Kidney epithelial cell (primary cell): ENCODE results near the gene UNC5C. TPM values are rescaled to one million over a fixed set of nuclear protein-coding genes. Genes with fewer than 3 reads are reported as not detected.

Experiments
- DNase-seq: peaks from one replicate; pipeline ENCODE4 v3.0.0-alpha.2; 2010; ENCODE audit warnings: low read depth
- H3K27me3 ChIP-seq: 2 replicates; pipeline ENCODE4 v1.6.0; 2011; ENCODE audit warnings: low read length; ENCODE audit not compliant: control insufficient read depth, insufficient read depth
- H3K36me3 ChIP-seq: 2 replicates; pipeline ENCODE4 v1.5.1; 2011; ENCODE audit warnings: low read length; ENCODE audit not compliant: control insufficient read depth, insufficient read depth
- H3K4me3 ChIP-seq: 2 replicates; pipeline ENCODE4 v1.5.1; 2011; ENCODE audit warnings: low read depth, mild to moderate bottlenecking, control low read depth, low read length
- CTCF ChIP-seq: IDR thresholded peaks from 2 replicates; pipeline ENCODE4 v1.5.1; 2011; ENCODE audit warnings: mild to moderate bottlenecking, moderate library complexity, low read length, control low read depth, inconsistent platforms; ENCODE audit not compliant: insufficient read depth, poor library complexity, severe bottlenecking
- total RNA-seq: library from RNA; depleted of rRNA; stranded (reverse); fragments of >200 nt; gene quantifications from 2 replicates; pipeline ENCODE4 v1.2.3, GENCODE V29; 2015

The UNC5C gene
- total RNA-seq, 1 donor from 2014 or later = 2.8 TPM

GRCh38 chr4:95362066-95362465 is 186.7 kb downstream of the UNC5C start:
- H3K27me3 ChIP-seq = no peaks in the 10 kb centered on the region
- no peak for DNase-seq
- no peak for TF ChIP-seq CTCF
- H3K4me3 ChIP-seq = no peak overlapping the region
- H3K36me3 ChIP-seq = no peaks in the 10 kb centered on the region

GRCh38 chr4:95361696-95361965 is 187.1 kb downstream of the UNC5C start:
- H3K27me3 ChIP-seq = no peaks in the 10 kb centered on the region
- no peak overlapping the region for H3K4me3 ChIP-seq
- no peak for DNase-seq
- no peaks in the 10 kb centered on the region for H3K36me3 ChIP-seq
- no peak for TF ChIP-seq CTCF

- H3K36me3 ChIP-seq = no peaks in the 10 kb centered on the region
- H3K4me3 ChIP-seq = no peak overlapping the region
- TF ChIP-seq CTCF = no peak
- no peaks in the 10 kb centered on the region for H3K27me3 ChIP-seq
- DNase-seq = no peak
Measured at GRCh38 chr4:95360906-95361695, 187.7 kb downstream of the UNC5C start.

- DNase-seq = no peak
- no peak for TF ChIP-seq CTCF
- H3K36me3 ChIP-seq = no peaks in the 10 kb centered on the region
Measured at GRCh38 chr4:95360256-95360903, 188.4 kb downstream of the UNC5C start.

GRCh38 chr4:95358421-95358820 is 190.4 kb downstream of the UNC5C start:
- no peak for DNase-seq
- H3K27me3 ChIP-seq = no peaks in the 10 kb centered on the region
- H3K36me3 ChIP-seq = no peaks in the 10 kb centered on the region
- TF ChIP-seq CTCF = no peak
- no peak overlapping the region for H3K4me3 ChIP-seq

More at GRCh38 chr4:95360256-95360903, 188.4 kb downstream of the UNC5C start:
- no peak overlapping the region for H3K4me3 ChIP-seq
- H3K27me3 ChIP-seq = no peaks in the 10 kb centered on the region

- Histone ChIP-seq H3K27me3 (no peaks in the 10 kb centered on the region), H3K36me3 (no peaks in the 10 kb centered on the region), H3K4me3 (no peak overlapping the region)
- DNase-seq = no peak
- TF ChIP-seq CTCF = no peak
Measured at GRCh38 chr4:95355021-95355420, 193.8 kb downstream of the UNC5C start.
